ENCODE data around the gene ASL. TPM values are rescaled to one million over a fixed set of nuclear protein-coding genes. Genes with fewer than 3 reads are reported as not detected.
A peak's percentile ranks its signal among the peaks of the same experiment; 100 is the strongest.
"Not testable (repeated sequence)": the region's sequence is repeated elsewhere in the genome, so short reads cannot be mapped to it uniquely, and the experiment has no call there.

Gene ASL
- total and polyA plus RNA-seq, 12 donors = 12.0 to 32.1 (median 25.3) TPM

DNA sequence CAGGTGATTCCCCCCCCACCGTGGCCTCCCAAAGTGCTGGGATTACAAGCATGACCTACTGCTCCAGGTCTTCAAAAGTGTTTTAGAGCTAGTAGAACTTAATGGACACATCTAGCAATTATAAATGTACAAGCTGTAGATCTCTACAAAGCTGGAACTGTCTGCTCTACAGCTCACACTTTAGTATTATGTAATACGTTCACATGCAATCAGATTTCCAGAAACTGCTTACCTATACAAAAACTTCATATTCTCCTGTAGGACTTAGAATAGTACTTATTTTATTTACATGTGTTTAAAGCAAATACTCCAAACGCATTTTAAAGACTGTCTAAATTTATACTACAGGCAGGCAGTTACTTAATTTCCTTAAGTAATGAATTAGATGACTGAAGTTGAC lies 39.2 kb upstream of the ASL start:
- Histone ChIP-seq H3K27ac (no peak overlapping the region), H3K36me3 (replicated peaks in 1 of 2) (no peaks in the 10 kb centered on the region), H3K27me3 (no peaks in the 10 kb centered on the region), H3K4me3 (no peak overlapping the region), H3K9me3 (replicated peaks in 1 of 3) (no peaks in the 10 kb centered on the region), H3K4me1 (replicated peaks in 1 of 2) (no peaks in the 10 kb centered on the region)
- intact Hi-C loops (cut with DNase I) = no loop called here
- TF ChIP-seq, protein P1, sequence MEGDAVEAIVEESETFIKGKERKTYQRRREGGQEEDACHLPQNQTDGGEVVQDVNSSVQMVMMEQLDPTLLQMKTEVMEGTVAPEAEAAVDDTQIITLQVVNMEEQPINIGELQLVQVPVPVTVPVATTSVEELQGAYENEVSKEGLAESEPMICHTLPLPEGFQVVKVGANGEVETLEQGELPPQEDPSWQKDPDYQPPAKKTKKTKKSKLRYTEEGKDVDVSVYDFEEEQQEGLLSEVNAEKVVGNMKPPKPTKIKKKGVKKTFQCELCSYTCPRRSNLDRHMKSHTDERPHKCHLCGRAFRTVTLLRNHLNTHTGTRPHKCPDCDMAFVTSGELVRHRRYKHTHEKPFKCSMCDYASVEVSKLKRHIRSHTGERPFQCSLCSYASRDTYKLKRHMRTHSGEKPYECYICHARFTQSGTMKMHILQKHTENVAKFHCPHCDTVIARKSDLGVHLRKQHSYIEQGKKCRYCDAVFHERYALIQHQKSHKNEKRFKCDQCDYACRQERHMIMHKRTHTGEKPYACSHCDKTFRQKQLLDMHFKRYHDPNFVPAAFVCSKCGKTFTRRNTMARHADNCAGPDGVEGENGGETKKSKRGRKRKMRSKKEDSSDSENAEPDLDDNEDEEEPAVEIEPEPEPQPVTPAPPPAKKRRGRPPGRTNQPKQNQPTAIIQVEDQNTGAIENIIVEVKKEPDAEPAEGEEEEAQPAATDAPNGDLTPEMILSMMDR (IDR thresholded peaks at IDR 0.05) = no peak
- no peak for TF ChIP-seq POLR2A (IDR thresholded peaks at IDR 0.05)
- WGBS, 4 donors = 84 to 90% (median 86%) methylated on average over 3 of the region's 3 CpGs
- no peak for DNase-seq

DNA sequence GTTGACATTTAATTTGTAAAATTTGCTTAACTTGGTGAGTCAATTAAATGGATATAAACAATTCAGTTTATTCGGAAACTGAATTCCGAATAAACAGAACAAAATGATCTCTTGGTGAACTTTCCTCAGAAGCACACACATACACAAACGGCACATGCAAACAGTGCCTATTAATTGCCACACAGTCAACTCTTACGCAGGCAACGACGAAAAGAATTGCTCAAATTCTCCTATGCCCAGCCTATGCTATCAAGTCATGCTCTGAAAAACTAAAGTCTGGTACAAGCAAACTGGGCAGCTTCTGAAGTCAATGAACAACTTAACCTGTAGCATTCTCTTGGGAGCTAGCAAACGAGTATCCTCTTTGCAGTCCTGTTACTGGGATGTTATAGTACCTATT lies 38.8 kb upstream of the ASL start:
- 87 to 92% (median 91%) methylated on average over 7 of the region's 7 CpGs for WGBS, 4 donors
- no peaks in the 10 kb centered on the region for H3K9me3 ChIP-seq (replicated peaks in 1 of 3)

DNA sequence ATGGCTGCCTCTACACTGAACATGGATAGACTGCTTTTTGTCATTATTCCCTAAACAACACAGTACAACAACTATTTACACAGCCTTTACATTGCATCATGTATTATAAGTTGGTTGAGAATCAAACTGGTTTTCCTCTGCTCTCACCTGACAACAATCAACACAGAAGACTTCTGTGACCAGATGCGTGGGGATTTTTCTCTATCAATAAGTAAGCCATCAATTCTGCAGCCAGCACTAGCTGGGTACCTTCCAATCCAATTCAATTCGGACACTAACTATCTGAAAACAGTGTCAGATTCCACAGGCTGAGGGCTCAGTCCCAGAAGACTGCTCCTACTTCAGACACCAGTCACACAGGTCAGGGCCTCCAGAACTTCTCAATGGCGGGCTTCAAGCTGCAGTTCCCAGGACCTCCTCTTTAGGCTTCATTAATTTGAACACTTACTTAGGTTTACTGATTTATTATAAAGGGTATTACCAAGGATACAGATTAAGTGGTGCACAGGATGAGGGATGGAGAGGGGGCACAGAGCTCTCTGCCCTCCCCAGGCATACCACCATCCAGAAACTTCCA lies 36.4 kb upstream of the ASL start:
- Histone ChIP-seq H3K4me3 (no peak overlapping the region), H3K36me3 (replicated peaks in 1 of 2) (no peaks in the 10 kb centered on the region), H3K27me3 (no peaks in the 10 kb centered on the region), H3K27ac (no peak overlapping the region), H3K9me3 (replicated peaks in 1 of 3) (no peaks in the 10 kb centered on the region), H3K4me1 (replicated peaks in 1 of 2) (peaks cover 8% of the 10 kb centered on the region in 2 donors)
- TF ChIP-seq POLR2A (IDR thresholded peaks at IDR 0.05) = no peak
- TF ChIP-seq, protein P1 (IDR thresholded peaks at IDR 0.05) = no peak
- intact Hi-C loops (cut with DNase I) = no loop called here
- 84 to 90% (median 85%) methylated on average over 3 of the region's 3 CpGs for WGBS, 4 donors
- DNase-seq = peak in 1 of 7 donors; percentile 29

More for the DNA sequence above, 38.8 kb upstream of the ASL start:
- Histone ChIP-seq H3K4me3 (no peak overlapping the region), H3K27ac (no peak overlapping the region), H3K27me3 (no peaks in the 10 kb centered on the region), H3K4me1 (replicated peaks in 1 of 2) (no peaks in the 10 kb centered on the region), H3K36me3 (replicated peaks in 1 of 2) (no peaks in the 10 kb centered on the region)
- no peak for DNase-seq
- TF ChIP-seq, protein P1 (IDR thresholded peaks at IDR 0.05) = no peak
- TF ChIP-seq POLR2A (IDR thresholded peaks at IDR 0.05) = no peak
- intact Hi-C loops (cut with DNase I) = no loop called here

DNA sequence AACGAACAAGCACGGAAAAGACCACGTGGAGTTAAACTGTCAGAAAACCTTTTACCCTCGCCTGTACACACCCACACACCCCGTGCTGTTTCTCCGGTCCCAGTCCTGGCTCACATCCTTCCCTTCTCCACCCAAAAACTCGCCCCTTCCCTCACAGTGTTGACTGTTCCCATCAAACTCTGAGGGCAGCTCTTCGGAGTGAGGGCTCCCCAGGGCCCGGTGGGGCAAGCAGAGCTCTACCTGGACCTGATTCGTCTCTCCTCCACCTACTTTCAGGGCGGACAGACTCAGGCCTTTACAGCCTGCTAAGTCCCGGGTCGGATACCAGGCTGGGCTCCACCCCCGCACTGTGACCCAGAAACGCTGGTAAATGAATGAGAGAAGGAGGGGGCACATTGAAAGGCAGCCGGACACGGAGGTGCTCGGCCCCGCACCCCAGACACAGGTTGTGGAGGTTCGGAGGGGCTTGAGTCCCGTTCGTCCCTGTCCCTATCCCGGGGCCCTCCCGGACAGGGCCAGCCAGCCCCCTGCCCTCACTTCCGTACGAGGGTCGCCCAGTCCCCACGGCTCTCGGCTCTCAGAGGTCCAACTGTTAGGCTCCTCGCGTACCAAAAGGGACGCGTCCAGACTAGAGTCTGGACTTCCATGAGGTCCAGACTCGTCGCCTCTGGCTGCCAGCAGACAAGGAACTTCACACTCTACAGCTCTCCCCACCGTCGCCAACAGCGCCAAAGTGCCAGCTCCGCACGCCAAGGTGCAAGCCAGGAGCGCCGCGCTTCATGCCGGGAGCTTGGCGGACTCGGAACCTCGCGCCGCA lies 31.7 kb upstream of the ASL start:
- Histone ChIP-seq H3K36me3 (replicated peaks in 1 of 2) (no peaks in the 10 kb centered on the region), H3K27ac (no peak overlapping the region), H3K9me3 (replicated peaks in 1 of 3) (no peaks in the 10 kb centered on the region), H3K27me3 (no peaks in the 10 kb centered on the region), H3K4me1 (replicated peaks in 1 of 2) (peaks cover 8 to 9% of the 10 kb centered on the region in 2 donors), H3K4me3 (peak overlapping the region; percentile 43 to 81 (median 58))
- intact Hi-C loops (cut with DNase I) = no loop called here
- 5 to 8% (median 6%) methylated on average over 24 to 49 of the region's 49 CpGs for WGBS, 4 donors
- TF ChIP-seq POLR2A (IDR thresholded peaks at IDR 0.05) = no peak
- TF ChIP-seq, protein P1 (IDR thresholded peaks at IDR 0.05) = no peak
- DNase-seq = peak; percentile 48 to 72 (median 54)

DNA sequence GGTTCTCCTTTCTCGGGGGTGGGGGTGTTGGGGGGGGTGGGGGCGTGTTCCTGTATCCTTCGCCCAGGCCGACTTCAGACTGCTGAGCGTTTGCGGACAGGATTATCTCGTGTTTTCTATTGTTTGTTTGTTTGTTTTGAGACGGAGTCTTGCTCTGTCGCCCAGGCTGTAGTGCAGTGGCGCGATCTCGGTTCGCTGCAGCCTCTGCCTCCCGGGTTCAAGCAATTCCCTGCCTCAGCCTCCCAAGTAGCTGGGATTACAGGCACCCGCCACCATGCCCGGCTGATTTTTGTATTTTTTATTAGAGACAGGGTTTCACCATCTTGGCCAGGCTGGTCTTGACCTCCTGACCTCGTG lies 31.1 kb upstream of the ASL start:
- DNase-seq; H3K27ac ChIP-seq; intact Hi-C loops (cut with DNase I); H3K27me3 ChIP-seq; H3K4me1 ChIP-seq (replicated peaks in 1 of 2); H3K36me3 ChIP-seq (replicated peaks in 1 of 2); H3K9me3 ChIP-seq (replicated peaks in 1 of 3): not testable (repeated sequence)
- 20 to 31% (median 26%) methylated on average over 13 to 17 of the region's 17 CpGs for WGBS, 4 donors
- peak overlapping the region in 2 of 4 donors; percentile 43 to 59 for H3K4me3 ChIP-seq

Measured in adrenal gland (tissue), 12 donors.